Ishikawa (cell line): ENCODE results near the gene LYRM1.

Experiments
- CEBPB ChIP-seq: IDR thresholded peaks from 2 replicates; pipeline ENCODE4 v1.6.1; 2012
- CREB1 ChIP-seq: IDR thresholded peaks from 2 replicates; pipeline ENCODE4 v1.6.1; 2012; ENCODE audit warnings: low read depth
- EGR1 ChIP-seq: IDR thresholded peaks from 2 replicates; pipeline ENCODE4 v1.6.1; 2012
- EP300 ChIP-seq: IDR thresholded peaks from 2 replicates; pipeline ENCODE4 v1.6.1; 2012; ENCODE audit warnings: borderline replicate concordance
- FOXM1 ChIP-seq: IDR thresholded peaks from 2 replicates; pipeline ENCODE4 v1.6.1; 2012; ENCODE audit warnings: low read depth, borderline replicate concordance
- MAX ChIP-seq: IDR thresholded peaks from 2 replicates; pipeline ENCODE4 v1.6.1; 2012
- NFIC ChIP-seq: IDR thresholded peaks from 2 replicates; pipeline ENCODE4 v1.6.1; 2012
- RAD21 ChIP-seq: IDR thresholded peaks from 2 replicates; pipeline ENCODE4 v1.6.1; 2012; ENCODE audit warnings: low read depth
- REST ChIP-seq: IDR thresholded peaks from 2 replicates; pipeline ENCODE4 v1.6.1; 2012; ENCODE audit warnings: low read depth, mild to moderate bottlenecking
- TAF1 ChIP-seq: IDR thresholded peaks from 2 replicates; pipeline ENCODE4 v1.6.1; 2012; ENCODE audit warnings: low read depth, mild to moderate bottlenecking
- TCF12 ChIP-seq: IDR thresholded peaks from 2 replicates; pipeline ENCODE4 v1.6.1; 2012; ENCODE audit warnings: low read depth
- TEAD4 ChIP-seq: IDR thresholded peaks from 2 replicates; pipeline ENCODE4 v1.6.1; 2012
- USF1 ChIP-seq: IDR thresholded peaks from 2 replicates; pipeline ENCODE4 v1.6.1; 2012
- YY1 ChIP-seq: IDR thresholded peaks from 2 replicates; pipeline ENCODE4 v1.6.1; 2012; ENCODE audit warnings: low read depth
- ZBTB7A ChIP-seq: IDR thresholded peaks from 2 replicates; pipeline ENCODE4 v1.6.1; 2012; ENCODE audit warnings: low read depth

Gene LYRM1

GRCh38 chr16:20875355-20875650, 25.3 kb upstream of the LYRM1 start:
- no peak for TF ChIP-seq MAX
- TF ChIP-seq REST: no peak

GRCh38 chr16:20878682-20879147, 21.9 kb upstream of the LYRM1 start:
- no peak for TF ChIP-seq NFIC
- no peak for TF ChIP-seq MAX
- no peak for TF ChIP-seq TAF1
- TF ChIP-seq YY1: no peak
- TF ChIP-seq EP300: no peak
- TF ChIP-seq TEAD4: no peak
- TF ChIP-seq FOXM1: no peak
- no peak for TF ChIP-seq CREB1
- TF ChIP-seq RAD21: no peak
- no peak for TF ChIP-seq REST
- TF ChIP-seq ZBTB7A: no peak

GRCh38 chr16:20879175-20880040, 21.2 kb upstream of the LYRM1 start:
- no peak for TF ChIP-seq NFIC
- no peak for TF ChIP-seq TCF12
- no peak for TF ChIP-seq CREB1

- TF ChIP-seq TEAD4 (no peak), EP300 (no peak), MAX (no peak), RAD21 (no peak), NFIC (no peak), FOXM1 (no peak), REST (no peak), USF1 (no peak), TCF12 (no peak), TAF1 (no peak), CEBPB (no peak), ZBTB7A (no peak), CREB1 (no peak)
Observed at GRCh38 chr16:20880867-20881502, 19.6 kb upstream of the LYRM1 start.

GRCh38 chr16:20881503-20881878, 19.1 kb upstream of the LYRM1 start:
- no peak for TF ChIP-seq REST
- TF ChIP-seq MAX: no peak
- TF ChIP-seq EGR1: no peak
- TF ChIP-seq YY1: no peak
- no peak for TF ChIP-seq CREB1
- TF ChIP-seq TAF1: no peak
- no peak for TF ChIP-seq TCF12
- TF ChIP-seq USF1: no peak
- no peak for TF ChIP-seq FOXM1
- TF ChIP-seq RAD21: no peak
- no peak for TF ChIP-seq TEAD4
- TF ChIP-seq CEBPB: no peak
- no peak for TF ChIP-seq ZBTB7A
- TF ChIP-seq EP300: no peak
- no peak for TF ChIP-seq NFIC
